HG02970 (cell line): Measurements from ENCODE around the gene RPUSD1.

ENCODE experiments used
- ATAC-seq: cut with Tn5 transposase; IDR thresholded peaks from one replicate; pipeline ENCODE4 v1.9.1; 2021; ENCODE audit warnings: mild to moderate bottlenecking, moderate library complexity, moderate number of reproducible peaks; ENCODE audit not compliant: unreplicated experiment, low FRiP score

Gene RPUSD1

DNA sequence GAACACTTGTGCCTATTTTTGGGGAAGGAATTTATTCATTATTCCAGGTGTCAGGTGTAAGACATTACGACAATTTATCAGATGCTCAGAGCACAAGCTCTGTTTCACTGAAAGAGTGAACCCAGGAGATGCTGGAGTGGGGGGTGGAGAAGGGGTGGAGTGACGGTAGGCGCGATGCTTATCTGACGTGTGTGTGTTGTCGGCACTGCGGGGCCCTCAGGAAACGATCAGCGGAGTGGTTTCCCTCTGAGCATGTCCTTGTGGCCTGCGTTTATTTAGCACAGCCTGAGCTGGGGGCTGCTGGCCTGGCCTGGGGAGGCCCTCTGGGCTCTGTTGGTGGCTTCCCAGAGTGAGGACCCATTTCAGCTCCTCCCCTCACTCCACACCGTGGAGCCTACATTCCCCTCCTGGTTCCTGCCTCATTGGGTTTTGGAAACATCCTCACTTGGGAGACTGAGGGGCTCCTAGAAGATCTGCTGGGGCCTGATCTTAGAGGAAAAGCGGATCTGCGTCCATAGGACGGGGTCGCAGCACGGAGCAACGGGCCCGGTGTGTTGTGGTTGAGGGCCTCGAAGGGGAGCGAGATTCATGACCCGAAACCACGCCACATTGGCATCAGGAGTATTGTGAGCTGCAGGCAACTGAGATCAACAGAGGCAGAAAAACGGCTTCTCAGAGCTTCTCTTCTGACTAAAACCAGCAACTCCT, 31.3 kb upstream of the RPUSD1 start:
- ATAC-seq = no peak

DNA sequence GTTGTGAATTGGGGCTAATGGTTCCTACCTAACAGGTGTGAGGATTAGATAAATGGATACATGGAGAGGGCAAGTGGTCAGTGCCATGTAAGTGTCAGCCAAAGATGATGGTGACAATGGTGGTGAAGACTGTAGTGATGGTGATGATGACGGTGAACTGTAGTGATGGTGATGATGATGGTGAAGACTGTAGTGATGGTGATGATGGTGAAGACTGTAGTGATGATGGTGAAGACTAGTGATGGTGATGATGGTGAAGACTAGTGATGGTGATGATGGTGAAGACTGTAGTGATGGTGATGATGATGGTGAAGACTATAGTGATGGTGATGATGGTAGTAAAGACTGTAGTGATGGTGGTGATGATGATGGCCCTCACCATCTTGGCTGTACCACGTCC, 30.4 kb upstream of the RPUSD1 start:
- ATAC-seq = no peak

DNA sequence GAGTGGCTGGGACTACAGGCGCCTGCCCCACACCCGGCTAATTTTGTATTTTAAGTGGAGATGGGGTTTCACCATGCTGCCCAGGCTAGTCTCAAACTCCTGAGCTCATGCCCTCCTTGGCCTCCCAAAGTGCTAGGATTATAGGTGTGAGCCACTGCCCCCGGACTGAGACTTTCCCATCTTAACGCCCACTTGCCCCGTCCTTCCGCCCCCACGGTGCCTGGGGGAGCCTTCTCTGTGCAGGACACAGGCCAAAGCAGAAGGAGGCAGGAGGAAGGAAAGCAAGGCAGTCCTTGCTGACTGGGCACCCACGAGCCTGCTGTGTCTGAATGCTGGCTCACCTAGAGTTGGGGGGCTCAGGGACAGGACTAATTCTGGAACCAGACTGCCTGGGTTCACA, 30.0 kb upstream of the RPUSD1 start:
- ATAC-seq = no peak

DNA sequence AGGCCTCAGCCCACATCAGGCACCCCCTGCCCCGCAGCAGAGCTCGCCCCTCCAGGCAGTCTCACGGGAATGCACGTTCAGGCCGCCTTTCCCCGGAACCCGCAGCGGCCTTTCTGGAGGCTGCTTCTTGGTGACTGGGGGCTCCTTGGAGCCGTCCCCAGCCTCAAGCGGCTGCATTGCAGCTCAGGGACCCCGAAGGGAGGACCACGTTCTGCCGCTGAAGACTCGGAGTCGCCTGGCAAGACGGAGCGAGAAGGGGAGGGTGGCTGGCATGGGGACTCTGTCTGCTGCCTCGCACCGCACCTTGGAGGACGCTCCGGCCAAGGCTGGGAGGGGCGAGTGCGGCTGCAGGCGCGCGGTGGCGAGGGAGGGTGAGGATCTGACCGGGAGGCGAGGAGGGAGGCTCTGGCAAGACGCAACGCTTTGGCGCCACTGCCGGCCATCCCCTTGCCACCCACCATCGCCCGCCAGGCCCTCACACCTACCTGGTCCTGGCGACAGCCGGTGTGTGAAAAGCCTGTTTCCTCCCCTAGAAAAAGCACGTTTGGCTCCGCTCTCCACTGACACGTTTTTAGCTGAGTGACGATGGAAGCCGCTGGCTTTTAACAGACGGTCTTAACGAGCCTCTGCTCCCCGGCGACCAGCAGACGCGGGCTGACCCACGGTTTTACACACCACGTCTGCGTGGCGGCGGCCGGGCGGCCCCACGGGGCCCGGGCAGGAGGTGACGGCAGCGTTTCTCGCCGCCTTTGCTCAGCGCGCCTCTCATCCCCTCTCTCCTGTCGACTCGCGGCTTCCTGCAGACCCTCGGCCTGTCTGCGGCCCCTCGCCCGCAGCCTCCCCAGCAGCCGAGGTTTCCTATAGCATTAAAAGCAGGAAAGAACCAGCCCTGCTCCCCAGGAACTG, 29.1 kb upstream of the RPUSD1 start:
- ATAC-seq = no peak

DNA sequence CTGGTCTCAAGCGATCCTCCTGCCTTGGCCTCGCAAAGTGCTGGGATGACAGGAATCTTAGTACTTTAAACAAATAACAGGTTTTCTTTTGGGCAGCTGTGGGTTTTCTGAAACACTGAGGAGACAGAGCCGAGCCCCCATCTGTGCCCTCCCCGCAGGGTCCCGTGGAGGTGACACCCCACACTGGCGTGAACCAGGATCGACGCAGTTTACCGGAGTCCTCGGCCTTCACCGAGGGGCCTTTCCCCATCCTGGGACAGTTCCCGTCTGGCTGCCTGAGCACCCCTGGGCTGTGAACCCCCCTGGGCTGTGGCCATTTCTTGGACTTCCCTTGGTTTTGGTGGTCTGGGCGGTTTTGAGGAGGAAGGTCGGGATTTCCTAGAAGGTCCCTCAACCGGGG, 27.7 kb upstream of the RPUSD1 start:
- no peak for ATAC-seq

DNA sequence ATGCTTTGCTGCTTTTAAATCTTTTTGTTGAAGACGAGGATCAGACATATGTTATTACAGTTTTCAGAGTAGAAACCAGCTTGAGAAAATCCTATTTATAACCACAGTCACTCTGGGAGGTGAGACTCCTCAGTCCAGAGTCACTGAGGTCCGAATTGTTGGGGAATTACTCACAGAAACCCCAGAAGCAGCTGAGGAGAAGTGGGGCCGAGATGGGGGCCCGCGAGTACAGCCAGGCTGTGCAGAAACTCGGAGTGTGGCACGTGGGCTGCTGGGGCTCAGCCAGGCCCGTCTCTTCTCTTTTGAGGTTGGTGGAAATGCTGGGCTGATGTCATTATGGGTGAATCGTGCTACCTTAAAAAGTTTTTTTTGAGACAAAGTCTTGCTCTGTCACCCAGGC, 26.8 kb upstream of the RPUSD1 start:
- ATAC-seq = no peak

DNA sequence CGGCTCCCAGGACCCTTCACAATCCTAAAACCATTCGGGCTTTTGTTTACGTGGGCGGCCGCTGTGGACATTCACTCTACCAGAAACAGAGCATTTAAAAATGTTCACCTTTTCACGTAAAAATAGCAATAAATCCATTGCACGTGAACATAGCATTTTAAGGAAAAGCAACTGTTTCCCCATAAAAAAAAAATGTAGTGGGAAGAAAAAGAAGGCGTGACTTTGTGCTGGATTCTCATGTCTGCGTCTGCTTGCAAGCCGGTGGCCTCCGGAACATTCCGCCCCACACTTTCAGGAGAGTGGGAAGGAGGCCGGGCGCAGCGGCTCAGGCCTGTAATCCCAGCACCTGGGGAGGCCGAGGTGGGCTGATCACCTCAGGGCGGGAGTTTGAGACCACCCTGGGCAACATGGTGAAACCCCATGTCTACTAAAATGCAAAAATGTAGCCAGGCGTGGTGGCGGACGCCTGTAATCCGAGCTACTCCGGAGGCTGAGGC, 25.8 kb upstream of the RPUSD1 start:
- no peak for ATAC-seq

DNA sequence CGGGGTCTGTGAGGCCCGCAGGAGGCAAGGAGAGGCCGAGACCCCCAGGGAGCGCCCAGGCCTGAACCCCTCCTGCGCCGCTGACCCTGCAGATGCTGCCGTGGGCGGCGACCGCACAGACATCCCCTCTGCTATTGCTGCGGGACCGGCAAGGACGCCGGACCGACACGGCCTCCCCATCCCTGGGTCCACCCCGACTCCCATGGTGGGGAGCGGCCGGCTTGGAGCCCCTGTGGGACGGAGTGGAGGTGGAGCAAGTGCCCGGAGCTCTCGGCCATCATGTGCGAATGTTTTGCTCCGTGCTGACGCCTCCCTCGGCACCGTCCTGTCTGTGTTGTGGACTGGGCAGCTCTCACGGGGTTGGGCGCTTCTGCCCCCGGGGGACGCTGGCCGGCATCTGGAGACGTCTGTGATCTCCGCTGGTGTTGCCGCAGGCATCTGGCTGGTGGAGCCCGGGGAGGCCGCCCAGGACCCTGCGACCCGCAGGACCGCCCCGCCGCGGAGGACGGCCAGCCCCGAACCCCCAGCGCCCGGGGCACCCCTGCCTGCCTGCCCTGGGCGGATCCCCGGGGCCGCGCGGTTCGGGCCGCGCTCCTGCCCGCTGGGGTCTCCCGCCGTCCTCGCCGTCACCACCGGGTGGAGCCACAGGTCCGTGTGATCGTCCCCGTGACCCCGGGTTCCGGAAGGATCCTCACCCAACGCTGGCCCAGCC, 25.2 kb upstream of the RPUSD1 start:
- ATAC-seq = no peak

DNA sequence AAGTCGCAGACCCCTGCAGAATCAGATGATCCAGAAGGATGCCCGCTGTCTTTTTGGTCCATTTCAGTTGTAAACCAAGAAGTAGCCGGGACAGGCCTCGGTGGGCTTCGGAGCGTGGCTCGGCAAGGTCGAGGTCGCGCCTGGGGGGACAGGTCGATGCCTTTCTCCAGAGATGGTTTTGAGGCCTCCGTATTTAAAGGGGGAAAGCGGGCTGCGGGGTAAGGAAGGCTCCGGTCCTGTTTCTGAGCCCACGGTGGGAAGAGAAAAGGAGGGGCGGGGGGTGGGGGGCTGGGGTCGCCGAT, 19.9 kb upstream of the RPUSD1 start:
- ATAC-seq = no peak

DNA sequence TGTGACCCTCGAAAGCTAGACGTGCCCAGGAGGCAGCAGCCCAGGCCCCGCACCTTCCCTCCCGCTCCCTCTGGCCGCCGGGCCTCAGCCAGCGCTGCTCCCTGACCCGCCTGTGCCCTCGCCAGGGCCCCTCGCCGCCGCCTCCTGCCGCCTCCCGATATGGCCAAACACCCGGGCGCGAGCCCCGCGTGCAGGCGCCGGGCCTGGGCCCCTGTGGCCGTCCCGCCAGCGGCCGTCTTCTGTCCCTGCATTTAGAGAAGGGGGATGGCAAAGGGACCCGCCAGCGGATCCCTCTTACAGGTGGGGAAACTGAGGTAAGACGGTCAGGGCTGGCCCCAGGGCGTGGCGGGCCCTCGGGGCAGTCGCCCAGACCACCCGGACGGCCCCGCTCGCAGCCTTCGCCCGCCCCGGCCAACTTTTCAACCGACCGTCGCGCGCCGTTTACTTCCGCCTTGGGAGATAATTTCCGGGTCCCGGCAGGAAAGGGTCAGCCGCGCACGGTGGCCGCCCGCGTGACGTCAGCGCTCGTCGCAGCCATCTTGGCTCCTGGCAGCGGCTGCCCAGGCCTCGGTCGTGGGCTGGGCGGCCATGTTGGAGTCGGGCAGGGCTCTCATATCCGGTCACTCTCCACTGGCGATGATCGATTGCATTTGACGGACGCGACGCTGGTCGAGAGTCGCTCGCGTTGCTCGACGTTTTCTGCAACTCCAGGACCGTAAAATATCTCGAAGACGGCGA, 19.3 kb upstream of the RPUSD1 start:
- peak; percentile 90 for ATAC-seq

DNA sequence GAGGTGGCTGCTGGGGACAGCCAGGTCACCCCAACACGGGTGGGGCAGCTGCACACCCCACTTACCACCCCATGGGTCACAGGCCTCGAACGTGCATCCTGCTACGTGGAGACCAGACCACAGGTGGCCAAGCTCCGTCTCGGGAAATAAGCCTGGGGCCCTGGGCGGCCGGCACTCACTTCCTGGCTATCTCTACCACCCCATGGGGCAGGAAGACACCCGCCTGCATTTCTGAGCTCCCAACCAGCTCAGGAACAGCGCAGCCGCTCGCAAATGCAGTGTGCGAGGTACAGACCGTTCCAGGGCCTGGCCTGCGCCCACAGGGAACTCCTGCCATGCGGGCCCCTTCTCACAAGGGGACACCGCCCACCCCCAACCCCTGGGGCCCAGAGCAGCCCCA, 17.3 kb upstream of the RPUSD1 start:
- no peak for ATAC-seq

DNA sequence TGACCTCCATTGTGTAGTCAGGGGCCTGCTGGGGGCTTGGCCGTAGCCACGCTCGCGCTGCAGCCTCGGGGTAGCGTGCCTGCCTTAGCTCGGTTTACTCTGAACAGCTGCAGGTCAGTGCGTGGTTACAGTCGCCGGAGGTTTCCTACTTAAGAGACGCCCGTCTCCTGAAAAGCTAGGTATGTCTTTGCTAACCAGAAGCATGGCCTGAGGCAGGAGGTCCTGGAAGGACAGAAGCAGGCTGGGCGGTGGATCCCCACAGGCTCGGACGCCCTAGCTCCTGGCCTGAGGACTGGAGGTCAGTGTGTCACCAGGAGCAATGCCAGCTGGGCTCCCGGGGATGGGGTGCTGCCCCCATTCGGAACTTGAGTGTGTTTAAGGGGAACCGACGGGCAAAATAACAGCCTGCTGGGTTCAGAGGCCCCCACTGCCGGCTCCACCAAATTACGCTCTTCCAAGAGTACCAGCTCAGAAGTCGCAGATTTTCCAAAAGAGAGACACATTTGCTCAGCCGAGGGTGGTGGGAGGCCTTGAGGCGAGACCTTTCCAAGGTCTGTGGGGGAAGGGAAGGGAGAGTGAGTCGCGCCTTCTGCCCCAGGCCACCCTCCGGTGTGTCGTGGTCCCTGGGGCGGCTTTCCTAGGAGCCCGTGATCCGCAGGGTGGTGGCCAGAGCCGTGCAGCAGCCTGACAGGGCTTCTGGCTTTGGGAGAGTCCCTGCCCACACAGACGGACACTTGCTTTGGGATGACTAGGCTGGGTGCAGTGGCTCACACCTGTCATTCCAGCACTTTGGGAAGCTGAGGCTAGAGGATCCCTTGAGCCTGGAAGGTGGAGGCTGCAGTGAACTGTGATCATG, 16.2 kb upstream of the RPUSD1 start:
- no peak for ATAC-seq

DNA sequence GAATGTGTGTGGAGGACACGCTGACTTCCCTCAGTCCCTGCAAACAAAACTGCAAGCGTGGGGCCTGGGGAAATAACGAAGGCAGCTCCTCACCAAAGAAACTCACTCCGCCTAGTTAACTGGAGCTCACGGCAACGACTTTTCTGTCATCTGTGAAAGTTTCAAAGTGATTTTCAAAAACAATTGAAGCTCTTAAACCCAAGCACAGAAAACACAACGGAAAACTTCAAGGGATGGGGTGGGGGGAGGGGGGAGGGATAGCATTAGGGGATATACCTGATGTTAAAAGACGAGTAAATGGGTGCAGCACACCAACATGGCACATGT, 15.5 kb upstream of the RPUSD1 start:
- no peak for ATAC-seq

DNA sequence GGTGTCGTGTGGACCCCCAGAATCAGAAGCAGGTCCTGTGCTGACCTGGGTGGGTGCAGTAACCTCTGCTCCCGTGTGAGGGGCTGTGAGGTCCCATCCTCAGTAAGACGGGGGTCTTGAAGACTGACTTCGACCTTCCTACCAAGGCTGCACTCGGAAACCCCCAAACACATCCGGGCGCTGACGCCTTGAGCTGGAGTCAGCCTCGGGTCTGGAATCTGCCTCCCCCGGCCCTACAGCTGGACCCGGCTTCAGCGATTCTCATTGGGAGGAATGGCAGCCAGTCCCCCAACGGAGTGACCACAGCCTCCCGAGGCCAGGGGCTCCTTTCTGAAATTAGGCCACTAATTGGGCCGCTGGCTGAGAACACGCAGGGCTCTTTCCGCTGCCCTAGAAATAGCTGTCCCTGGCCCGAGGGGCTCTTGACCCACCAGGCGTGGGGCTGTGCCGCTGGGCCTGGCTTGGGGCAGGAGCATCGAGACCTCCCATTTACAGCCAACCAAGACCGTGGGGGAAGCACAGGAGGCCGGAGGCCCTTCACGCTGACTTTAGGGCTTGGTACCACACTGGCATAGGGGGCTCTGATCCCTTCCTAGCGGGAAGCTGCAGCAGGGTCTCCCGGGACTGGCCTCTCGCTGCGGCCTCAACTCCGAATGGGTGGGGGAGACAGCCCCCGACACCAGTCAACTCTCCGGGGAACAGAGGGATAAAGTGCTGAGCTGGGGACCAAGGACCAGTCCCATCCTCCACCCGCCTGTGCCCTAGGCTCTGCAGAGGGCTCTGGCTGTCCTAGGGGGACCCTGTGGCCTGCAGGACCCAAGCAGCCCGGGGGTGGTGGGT, 15.0 kb upstream of the RPUSD1 start:
- no peak for ATAC-seq

DNA sequence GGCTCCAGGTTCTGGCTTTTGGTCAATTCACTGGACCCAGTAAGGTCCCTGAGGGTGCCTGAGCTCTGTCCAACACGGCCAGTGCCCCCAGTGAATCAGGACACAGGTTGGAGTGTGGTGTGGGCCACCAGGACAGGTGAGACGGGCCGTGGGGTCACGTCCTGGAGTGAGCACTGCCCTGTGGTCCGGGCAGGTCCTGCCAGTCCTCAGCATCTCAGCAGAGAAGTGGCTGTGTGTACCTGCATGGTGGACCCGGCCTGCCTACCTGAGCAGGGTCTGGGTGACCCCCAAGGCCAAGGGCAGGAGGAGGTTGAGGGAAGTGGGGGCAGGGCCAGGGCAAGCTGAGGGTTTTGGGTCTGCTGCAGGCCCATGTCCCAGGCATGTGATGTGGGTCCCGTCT, 14.3 kb upstream of the RPUSD1 start:
- ATAC-seq = no peak

DNA sequence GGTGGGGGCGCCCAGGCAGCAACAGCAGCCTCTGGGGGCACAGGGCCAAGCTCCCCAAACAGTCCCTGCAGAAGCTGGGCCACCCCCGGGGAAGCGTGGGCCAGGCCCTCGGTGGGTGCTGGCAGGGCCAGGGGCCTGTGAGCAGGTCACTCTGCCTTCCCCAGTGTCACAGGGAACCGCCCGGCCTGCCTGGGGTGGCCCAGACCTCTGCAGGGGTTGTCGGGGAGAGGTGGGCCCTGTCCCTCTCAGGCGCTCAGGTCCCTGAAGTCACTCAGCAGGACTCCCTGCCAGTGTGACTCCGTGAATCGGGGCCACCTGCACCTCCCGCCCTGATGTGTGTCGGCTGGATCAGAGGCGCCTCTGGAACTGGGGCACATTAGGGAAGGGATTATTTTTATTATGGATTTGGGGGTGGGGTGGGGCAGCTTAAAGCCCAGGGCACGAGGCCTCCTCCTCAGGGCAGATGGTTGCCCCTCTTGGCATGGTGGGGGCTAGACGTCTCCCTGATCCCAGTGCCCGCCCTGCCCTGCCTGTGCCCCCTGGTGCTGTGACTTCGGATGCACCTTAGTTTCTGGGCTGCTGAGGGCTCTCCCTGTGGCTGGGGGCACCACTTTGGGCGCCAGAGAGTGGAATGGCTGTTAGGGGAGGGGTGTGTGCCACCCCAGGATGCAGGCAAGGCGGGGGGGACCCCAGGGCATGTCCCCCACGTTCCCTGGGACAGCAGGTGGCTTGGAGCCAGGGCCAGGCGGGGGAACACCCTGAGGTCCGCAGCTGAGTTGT, 13.6 kb upstream of the RPUSD1 start:
- no peak for ATAC-seq

DNA sequence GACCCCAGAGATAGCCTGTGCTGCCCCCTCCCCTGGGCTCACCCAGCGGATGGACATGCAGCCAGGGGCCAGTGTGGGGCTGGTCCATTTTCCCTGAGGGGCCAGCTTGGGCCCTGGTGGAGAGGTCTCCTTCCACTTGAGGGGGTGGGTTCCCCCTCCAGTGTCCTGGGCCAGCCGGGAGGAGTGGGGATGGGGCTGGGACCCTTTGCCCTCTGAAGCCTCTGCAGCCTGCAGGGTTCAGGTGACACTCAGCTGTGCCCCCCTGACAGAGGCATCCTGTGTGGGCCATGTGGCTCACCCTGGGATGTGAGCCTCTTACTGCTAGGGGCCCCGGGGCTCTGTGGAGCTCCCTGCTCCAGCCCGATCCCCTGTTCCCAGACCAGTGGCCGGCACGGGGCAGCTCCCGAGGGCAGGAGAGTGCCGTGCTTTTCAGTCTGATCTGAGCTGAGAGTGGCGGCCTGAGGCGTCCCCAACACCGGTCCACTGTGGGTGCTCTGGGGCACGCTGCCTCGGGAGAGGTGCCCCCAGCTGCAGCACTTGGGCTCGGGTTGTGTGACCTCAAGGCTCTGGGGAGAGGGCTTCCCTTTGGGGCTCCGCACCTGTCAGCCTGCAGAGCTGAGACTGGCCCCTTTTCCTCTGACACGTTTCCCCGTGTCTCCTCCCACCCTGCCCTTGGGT, 12.8 kb upstream of the RPUSD1 start:
- ATAC-seq = no peak
